A673 (cell line): ENCODE results near the gene IL17F. TPM values are rescaled to one million over a fixed set of nuclear protein-coding genes. Genes with fewer than 3 reads are reported as not detected.

Source experiments
- BruUV-seq: library from RNA; stranded (reverse); fragments of 400-500 nt; replicated peaks from 2 replicates; lab custom pipeline; 2021; lab: Mats Ljungman, UMichigan
- CTCF ChIA-PET: fragments of 300-600 bp; sonication (Branson Sonifier 250); formaldehyde crosslinking; loops from one replicate; lab custom pipeline; 2022; ENCODE audit warnings: antibody characterized with exemption; lab: Charles Lee
- POLR2A ChIA-PET: fragments of 300-600 bp; sonication (Branson Sonifier 250); formaldehyde crosslinking; loops from one replicate; lab custom pipeline; 2022; ENCODE audit warnings: antibody characterized with exemption; ENCODE audit not compliant: low non-redundant PET; lab: Charles Lee
- DNase-seq: peaks from one replicate; pipeline ENCODE4 v3.0.0-alpha.2; 2015; ENCODE audit warnings: low spot score
- H3K27ac ChIP-seq: fragments of 200-600 bp; sonication (generic); 2 replicates; pipeline ENCODE4 v1.5.1; 2016; ENCODE audit warnings: mixed run types, low read depth, mild to moderate bottlenecking, mixed read lengths, antibody characterized with exemption, low read length; ENCODE audit not compliant: poor library complexity, severe bottlenecking
- H3K27me3 ChIP-seq: fragments of 200-600 bp; sonication (generic); replicated peaks from 2 replicates; pipeline ENCODE4 v1.6.1; 2017; ENCODE audit warnings: mixed run types, low read depth, mild to moderate bottlenecking, mixed read lengths, antibody characterized with exemption, low read length; ENCODE audit not compliant: insufficient read depth, poor library complexity
- H3K36me3 ChIP-seq: fragments of 200-600 bp; sonication (generic); 2 replicates; pipeline ENCODE4 v1.6.1; 2016; ENCODE audit warnings: mixed run types, mild to moderate bottlenecking, mixed read lengths, antibody characterized with exemption, low read length; ENCODE audit not compliant: insufficient read depth, poor library complexity, severe bottlenecking
- H3K4me1 ChIP-seq: fragments of 200-600 bp; sonication (generic); 2 replicates; pipeline ENCODE4 v1.6.1; 2017; ENCODE audit warnings: mixed run types, mild to moderate bottlenecking, mixed read lengths, antibody characterized with exemption, low read length; ENCODE audit not compliant: insufficient read depth, poor library complexity, severe bottlenecking
- H3K4me3 ChIP-seq: fragments of 200-600 bp; sonication (generic); 2 replicates; pipeline ENCODE4 v1.5.1; 2016; ENCODE audit warnings: low read depth, mixed run types, mild to moderate bottlenecking, mixed read lengths, low read length; ENCODE audit not compliant: poor library complexity, severe bottlenecking
- H3K9me3 ChIP-seq: fragments of 200-600 bp; sonication (generic); 2 replicates; pipeline ENCODE4 v1.6.1; 2016; ENCODE audit warnings: mixed run types, low read depth, mild to moderate bottlenecking, mixed read lengths, antibody characterized with exemption, low read length; ENCODE audit not compliant: poor library complexity, severe bottlenecking
- CTCF ChIP-seq: fragments of 300-800, 200-600 bp; sonication (generic); conservative IDR thresholded peaks from 2 replicates; pipeline ENCODE4 v1.5.1; 2017; ENCODE audit warnings: low read depth, mild to moderate bottlenecking, antibody characterized with exemption, low read length, moderate library complexity, mixed read lengths
- EZH2 ChIP-seq: fragments of 200-600 bp; sonication (generic); IDR thresholded peaks from 2 replicates; pipeline ENCODE4 v1.6.1; 2017; ENCODE audit warnings: borderline replicate concordance, low read depth, mild to moderate bottlenecking, mixed read lengths, antibody characterized with exemption, low read length; ENCODE audit not compliant: poor library complexity, severe bottlenecking
- intact Hi-C: fragments of 100-400 bp; cut with micrococcal nuclease; formaldehyde crosslinking; loops from one replicate; pipeline ENCODE4 v1.10.0; 2022; ENCODE audit not compliant: unreplicated experiment
- total RNA-seq: library from RNA; stranded (reverse); gene quantifications from 2 replicates; pipeline ENCODE4 v1.2.3, GENCODE V29; 2021

Gene IL17F
- total RNA-seq, 1 experiment from 2014 or later, result not detected

GRCh38 chr6:52255434-52255833 lies 11.1 kb upstream of the IL17F start:
- DNase-seq, result no peak
- ChIA-PET CTCF (no interaction called here), POLR2A (no interaction called here)
- Histone ChIP-seq H3K27me3 (no peaks in the 10 kb centered on the region), H3K4me1 (no peaks in the 10 kb centered on the region), H3K27ac (no peak overlapping the region), H3K36me3 (no peaks in the 10 kb centered on the region), H3K4me3 (no peak overlapping the region), H3K9me3 (no peaks in the 10 kb centered on the region)
- no peak for TF ChIP-seq CTCF
- TF ChIP-seq EZH2, result no peak
- BruUV-seq, result no TSS peak
- intact Hi-C loops, result no loop called here

GRCh38 chr6:52254731-52255378 lies 10.6 kb upstream of the IL17F start:
- DNase-seq, result no peak
- intact Hi-C loops, result no loop called here
- Histone ChIP-seq H3K9me3 (no peaks in the 10 kb centered on the region), H3K27ac (no peak overlapping the region), H3K4me3 (no peak overlapping the region), H3K36me3 (no peaks in the 10 kb centered on the region), H3K4me1 (no peaks in the 10 kb centered on the region), H3K27me3 (no peaks in the 10 kb centered on the region)
- BruUV-seq, result no TSS peak
- ChIA-PET POLR2A (no interaction called here), CTCF (no interaction called here)
- TF ChIP-seq CTCF (no peak), EZH2 (no peak)

- Histone ChIP-seq H3K4me3 (no peak overlapping the region), H3K9me3 (no peaks in the 10 kb centered on the region), H3K27me3 (no peaks in the 10 kb centered on the region), H3K27ac (no peak overlapping the region), H3K4me1 (no peaks in the 10 kb centered on the region), H3K36me3 (no peaks in the 10 kb centered on the region)
- no TSS peak for BruUV-seq
- peak; percentile 41 for DNase-seq
- ChIA-PET CTCF (no interaction called here), POLR2A (interaction anchor here (0.7 kb wide), 1 partner anchor 23 kb away, joined by 5 read pairs; no protein-coding TSS in a partner anchor)
- intact Hi-C loops, result no loop called here
- TF ChIP-seq EZH2, result no peak
- no peak for TF ChIP-seq CTCF
Measured at GRCh38 chr6:52253494-52253893, 9.2 kb upstream of the IL17F start.
